HCT116 (cell line): ENCODE measurements around the gene OR2A14. TPM values are rescaled to one million over a fixed set of nuclear protein-coding genes. Genes with fewer than 3 reads are reported as not detected.

Experiments
- ATAC-seq: fragments of 200-7000 bp; cut with Tn5 transposase; 2 replicates; pipeline ENCODE4 v1.9.1; 2020; ENCODE audit warnings: mild to moderate bottlenecking, moderate library complexity
- BruUV-seq: library from RNA; stranded (reverse); fragments of 400-500 nt; replicated peaks from 2 replicates; lab custom pipeline; 2021; lab: Mats Ljungman, UMichigan
- CTCF ChIA-PET: fragments of 300-600 bp; sonication (Branson Sonifier 250); formaldehyde crosslinking; loops from one replicate; lab custom pipeline; 2021; ENCODE audit warnings: antibody characterized with exemption; lab: Charles Lee
- POLR2A ChIA-PET: fragments of 300-600, 350-600 bp; sonication (Branson Sonifier 250); formaldehyde crosslinking; loops from one replicate; lab custom pipeline; 2021; ENCODE audit warnings: antibody characterized with exemption; lab: Charles Lee
- RAD21 ChIA-PET, 2 experiments: fragments of 300-600 bp; sonication (Branson Sonifier 250); formaldehyde crosslinking; loops; one replicate each; lab custom pipeline; 2023; ENCODE audit warnings: low total read pairs in 2 of 2; ENCODE audit not compliant: uncharacterized antibody in 2 of 2, unreplicated experiment in 2 of 2, low non-redundant PET in 1 of 2; lab: Charles Lee
- DNase-seq: peaks from one replicate; pipeline ENCODE4 v3.0.0-alpha.2; 2010; ENCODE audit warnings: low read depth, low spot score
- H2AFZ ChIP-seq: fragments of 200-600 bp; shearing (Covaris generic), sonication (generic); 2 replicates; pipeline ENCODE4 v1.6.1; 2017; ENCODE audit warnings: low read depth, mixed run types, mixed read lengths, antibody characterized with exemption, low read length; ENCODE audit not compliant: poor library complexity, severe bottlenecking
- H3K27ac ChIP-seq: 2 replicates; pipeline ENCODE4 v1.5.1; 2012; ENCODE audit warnings: low read depth, low read length
- H3K27me3 ChIP-seq: fragments of 200-600 bp; sonication (generic); 2 replicates; pipeline ENCODE4 v1.6.1; 2016; ENCODE audit warnings: mixed run types, low read length, mixed read lengths; ENCODE audit not compliant: insufficient read depth
- H3K36me3 ChIP-seq, 2 experiments: fragments of 200-500 bp in 1 of 2; fragments of 200-600 bp in 1 of 2; sonication (Bioruptor generic) in 1 of 2; sonication (generic) in 1 of 2; 2 replicates each; pipeline versions ENCODE4 v1.5.1 to v1.6.1; 2014 to 2016; ENCODE audit warnings: low read length in 2 of 2, inconsistent platforms in 1 of 2, mixed read lengths in 1 of 2, mixed run types in 1 of 2; ENCODE audit not compliant: insufficient read depth in 2 of 2, control insufficient read depth in 1 of 2
- H3K4me1 ChIP-seq, 2 experiments: fragments of 200-600 bp in 1 of 2; sonication (generic) in 1 of 2; 2 replicates each; pipeline versions ENCODE4 v1.5.1 to v1.6.1; 2012 to 2017; ENCODE audit warnings: low read length in 2 of 2, inconsistent platforms in 1 of 2, mild to moderate bottlenecking in 1 of 2, mixed read lengths in 1 of 2, mixed run types in 1 of 2, moderate library complexity in 1 of 2; ENCODE audit not compliant: insufficient read depth in 2 of 2, control insufficient read depth in 1 of 2
- H3K4me2 ChIP-seq: fragments of 200-600 bp; sonication (generic); 2 replicates; pipeline ENCODE4 v1.6.1; 2017; ENCODE audit warnings: mixed run types, low read length, mixed read lengths
- H3K4me3 ChIP-seq, 2 experiments: fragments of 200-600 bp in 1 of 2; sonication (generic) in 1 of 2; replicated peaks in 1 of 2; 2 replicates each; pipeline ENCODE4 v1.5.1; 2011 to 2016; ENCODE audit warnings: low read length in 2 of 2, control low read depth in 1 of 2, low read depth in 1 of 2, mild to moderate bottlenecking in 1 of 2, mixed read lengths in 1 of 2, mixed run types in 1 of 2
- H3K79me2 ChIP-seq: fragments of 200-600 bp; sonication (generic); 2 replicates; pipeline ENCODE4 v1.6.1; 2017; ENCODE audit warnings: mild to moderate bottlenecking, mixed run types, low read length, moderate library complexity, mixed read lengths; ENCODE audit not compliant: insufficient read depth
- H3K9ac ChIP-seq: fragments of 200-600 bp; sonication (generic); 2 replicates; pipeline ENCODE4 v1.6.1; 2016; ENCODE audit warnings: low read length, mixed read lengths
- H3K9me2 ChIP-seq: fragments of 200-600 bp; sonication (generic), shearing (Covaris generic); 2 replicates; pipeline ENCODE4 v1.6.1; 2017; ENCODE audit warnings: mixed run types, mild to moderate bottlenecking, moderate library complexity; ENCODE audit not compliant: insufficient read depth
- H3K9me3 ChIP-seq, 2 experiments: fragments of 200-500 bp in 1 of 2; fragments of 200-600 bp in 1 of 2; sonication (Bioruptor generic) in 1 of 2; sonication (generic) in 1 of 2; 2 replicates each; pipeline ENCODE4 v1.6.1; 2014 to 2017; ENCODE audit warnings: low read length in 2 of 2, mixed read lengths in 2 of 2, inconsistent platforms in 1 of 2, low read depth in 1 of 2, mild to moderate bottlenecking in 1 of 2, mixed run types in 1 of 2, moderate library complexity in 1 of 2; ENCODE audit not compliant: control insufficient read depth in 1 of 2, insufficient read depth in 1 of 2
- H4K20me1 ChIP-seq: fragments of 200-600 bp; sonication (generic), shearing (Covaris generic); 2 replicates; pipeline ENCODE4 v1.6.1; 2017; ENCODE audit warnings: mixed run types, mild to moderate bottlenecking, moderate library complexity; ENCODE audit not compliant: insufficient read depth
- CEBPB ChIP-seq: IDR thresholded peaks from 2 replicates; pipeline ENCODE4 v1.6.1; 2012; ENCODE audit warnings: low read depth
- EGR1 ChIP-seq: IDR thresholded peaks from 2 replicates; pipeline ENCODE4 v1.6.1; 2012; ENCODE audit warnings: low read depth
- EZH2 ChIP-seq: fragments of 200-600 bp; sonication (generic); IDR thresholded peaks from 2 replicates; pipeline ENCODE4 v1.6.1; 2017; ENCODE audit warnings: antibody characterized with exemption, mixed run types
- FOSL1 ChIP-seq: IDR thresholded peaks from 2 replicates; pipeline ENCODE4 v1.6.1; 2012; ENCODE audit warnings: low read depth
- JUND ChIP-seq: IDR thresholded peaks from 2 replicates; pipeline ENCODE4 v1.6.1; 2012
- MAX ChIP-seq: IDR thresholded peaks from 2 replicates; pipeline ENCODE4 v1.6.1; 2012
- POLR2AphosphoS5 ChIP-seq: IDR thresholded peaks from 2 replicates; pipeline ENCODE4 v1.6.1; 2011; ENCODE audit warnings: mild to moderate bottlenecking, low read depth, low read length, moderate library complexity
- RAD21 ChIP-seq: IDR thresholded peaks from 2 replicates; pipeline ENCODE4 v1.6.1; 2012; ENCODE audit warnings: low read depth, mild to moderate bottlenecking
- TCF7L2 ChIP-seq: IDR thresholded peaks from 2 replicates; pipeline ENCODE4 v1.7.0; 2011; ENCODE audit warnings: borderline replicate concordance, inconsistent platforms; ENCODE audit not compliant: insufficient read depth, insufficient read length; ENCODE audit errors: extremely low read depth
- ZNF274 ChIP-seq: fragments of 200-500 bp; sonication (Bioruptor generic); IDR thresholded peaks from 2 replicates; pipeline ENCODE4 v1.6.1; 2014; ENCODE audit warnings: mild to moderate bottlenecking, low read depth, low read length, inconsistent platforms
- intact Hi-C: fragments of 100-400 bp; cut with micrococcal nuclease; formaldehyde crosslinking; loops from 2 replicates; pipeline ENCODE4 v1.10.0; 2022
- total RNA-seq: library from RNA; stranded (reverse); gene quantifications from one replicate; pipeline ENCODE4 v1.2.1, GENCODE V29; 2021; ENCODE audit not compliant: unreplicated experiment
- TF ChIP-seq, protein P1 (sequence below), 3 experiments: fragments of 200-600 bp in 1 of 3; sonication (generic) in 1 of 3; IDR thresholded peaks in 2 of 3; conservative IDR thresholded peaks in 1 of 3; 2 replicates each; pipeline ENCODE4 v1.5.1; 2012 to 2017; ENCODE audit warnings: low read depth in 2 of 3, low read length in 2 of 3, antibody characterized with exemption in 1 of 3, borderline replicate concordance in 1 of 3, control low read depth in 1 of 3, mild to moderate bottlenecking in 1 of 3, mixed read lengths in 1 of 3, mixed run types in 1 of 3, moderate library complexity in 1 of 3; ENCODE audit not compliant: insufficient read depth in 1 of 3

Gene OR2A14
- total RNA-seq, 1 experiment from 2014 or later, result not detected

GRCh38 chr7:144074374-144074773 is 48.6 kb upstream of the OR2A14 start:
- H3K9me2 ChIP-seq, result no peaks in the 10 kb centered on the region
- no peak overlapping the region for H2AFZ ChIP-seq
- H3K27me3 ChIP-seq, result no peaks in the 10 kb centered on the region
- no peak; the same call in 1 of the 2 replicates for ATAC-seq
- no peak overlapping the region for H3K27ac ChIP-seq
- intact Hi-C loops, result no loop called here
- H3K4me3 ChIP-seq, result no peak overlapping the region
- CTCF ChIA-PET, result no interaction called here
- POLR2A ChIA-PET, result no interaction called here
- H3K9ac ChIP-seq, result no peak overlapping the region
- no peaks in the 10 kb centered on the region for H3K36me3 ChIP-seq
- no peaks in the 10 kb centered on the region for H4K20me1 ChIP-seq
- no peaks in the 10 kb centered on the region for H3K79me2 ChIP-seq
- no peaks in the 10 kb centered on the region for H3K4me1 ChIP-seq
- no peaks in the 10 kb centered on the region for H3K9me3 ChIP-seq
- no peak for TF ChIP-seq FOSL1
- no peak for TF ChIP-seq JUND
- TF ChIP-seq EGR1, result no peak
- no peak for TF ChIP-seq RAD21
- no peak for TF ChIP-seq POLR2AphosphoS5
- TF ChIP-seq, protein P1, sequence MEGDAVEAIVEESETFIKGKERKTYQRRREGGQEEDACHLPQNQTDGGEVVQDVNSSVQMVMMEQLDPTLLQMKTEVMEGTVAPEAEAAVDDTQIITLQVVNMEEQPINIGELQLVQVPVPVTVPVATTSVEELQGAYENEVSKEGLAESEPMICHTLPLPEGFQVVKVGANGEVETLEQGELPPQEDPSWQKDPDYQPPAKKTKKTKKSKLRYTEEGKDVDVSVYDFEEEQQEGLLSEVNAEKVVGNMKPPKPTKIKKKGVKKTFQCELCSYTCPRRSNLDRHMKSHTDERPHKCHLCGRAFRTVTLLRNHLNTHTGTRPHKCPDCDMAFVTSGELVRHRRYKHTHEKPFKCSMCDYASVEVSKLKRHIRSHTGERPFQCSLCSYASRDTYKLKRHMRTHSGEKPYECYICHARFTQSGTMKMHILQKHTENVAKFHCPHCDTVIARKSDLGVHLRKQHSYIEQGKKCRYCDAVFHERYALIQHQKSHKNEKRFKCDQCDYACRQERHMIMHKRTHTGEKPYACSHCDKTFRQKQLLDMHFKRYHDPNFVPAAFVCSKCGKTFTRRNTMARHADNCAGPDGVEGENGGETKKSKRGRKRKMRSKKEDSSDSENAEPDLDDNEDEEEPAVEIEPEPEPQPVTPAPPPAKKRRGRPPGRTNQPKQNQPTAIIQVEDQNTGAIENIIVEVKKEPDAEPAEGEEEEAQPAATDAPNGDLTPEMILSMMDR (IDR thresholded peaks at IDR 0.05 in 2 of 3, conservative IDR thresholded peaks at IDR 0.05 in 1 of 3; ENCODE audit: borderline replicate concordance in 1 of 3, insufficient read depth in 1 of 3, low read depth in 2 of 3, low read length in 2 of 3), result peak in 2 of 3 experiments; percentile 8 to 26; a peak in 1 of 6 replicates
- TF ChIP-seq TCF7L2, result no peak
- TF ChIP-seq, all 23 proteins: peak for 1
- no TSS peak for BruUV-seq
- H3K4me2 ChIP-seq, result no peak overlapping the region
- RAD21 ChIA-PET, result no interaction called here
- no peak for DNase-seq

- no peak for ATAC-seq
- no peak within 1 kb of the TSS for H3K27ac ChIP-seq
- no peak within 1 kb of the TSS for H3K4me2 ChIP-seq
- H3K9me3 ChIP-seq, result no peaks in the 10 kb centered on the region
- intact Hi-C loops, result no loop called here
- ChIA-PET CTCF (no interaction called here), RAD21 (no interaction called here), POLR2A (no interaction called here)
- no peaks in the 10 kb centered on the region for H3K9me2 ChIP-seq
- TF ChIP-seq EGR1 (no peak), POLR2AphosphoS5 (no peak), MAX (no peak), ZNF274 (no peak), CEBPB (no peak), EZH2 (no peak)
- no peaks in the 10 kb centered on the region for H3K79me2 ChIP-seq
- BruUV-seq, result no TSS peak
- no peaks in the 10 kb centered on the region for H3K36me3 ChIP-seq
- no peak within 1 kb of the TSS for H2AFZ ChIP-seq
- H4K20me1 ChIP-seq, result no peaks in the 10 kb centered on the region
- no peaks in the 10 kb centered on the region for H3K27me3 ChIP-seq
- H3K4me1 ChIP-seq, result no peaks in the 10 kb centered on the region
- DNase-seq, result no peak
- H3K4me3 ChIP-seq, result no peak within 1 kb of the TSS
- H3K9ac ChIP-seq, result no peak within 1 kb of the TSS
Measured at GRCh38 chr7:144085978-144086377, 37.0 kb upstream of the OR2A14 start, which contains the start of gene OR2A12. Gene OR2A12, plus strand, starts transcription at chr7:144086278. Its CDS starts 8,830 bp downstream, at chr7:144095108.
